ENCODE data around the gene C6orf89.

DNA sequence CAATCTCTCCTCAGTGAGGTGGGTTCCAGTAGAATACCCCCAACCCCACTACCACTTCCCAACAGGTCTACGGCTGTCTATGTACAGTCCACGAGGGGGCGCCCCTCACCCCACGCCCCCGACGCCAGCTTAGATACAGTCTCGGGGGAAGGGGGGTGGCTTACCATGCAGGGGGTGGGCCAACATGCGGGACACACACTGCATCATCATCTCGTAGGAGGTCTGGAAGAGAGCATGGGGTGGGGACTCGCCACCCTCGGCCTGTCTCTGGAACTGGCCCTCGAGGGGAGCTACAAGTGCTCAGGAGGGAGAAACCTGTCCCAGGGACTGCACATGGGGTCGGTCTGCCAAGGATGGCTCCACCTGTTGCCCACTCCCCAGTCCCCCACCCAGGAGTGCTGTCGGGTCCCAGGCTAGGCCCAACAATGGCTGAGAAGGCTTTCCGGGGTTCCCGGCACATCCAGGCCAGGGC, 91.8 kb downstream of the C6orf89 start:
- TF ChIP-seq POLR2A (IDR thresholded peaks at IDR 0.05) (no peak), CTCF (IDR thresholded peaks at IDR 0.05) (peak in 1 of 6 experiments; percentile 22)

Measured in thyroid gland (tissue), 4 donors.